ENCODE results near the gene ADNP. TPM values are rescaled to one million over a fixed set of nuclear protein-coding genes. Genes with fewer than 3 reads are reported as not detected.

Gene ADNP
- total and polyA plus RNA-seq, 2 of the 13 experiments (the other 11 are each of a cell fraction or from before 2014, with no cell fraction given) = 21.0 to 21.5 TPM

DNA sequence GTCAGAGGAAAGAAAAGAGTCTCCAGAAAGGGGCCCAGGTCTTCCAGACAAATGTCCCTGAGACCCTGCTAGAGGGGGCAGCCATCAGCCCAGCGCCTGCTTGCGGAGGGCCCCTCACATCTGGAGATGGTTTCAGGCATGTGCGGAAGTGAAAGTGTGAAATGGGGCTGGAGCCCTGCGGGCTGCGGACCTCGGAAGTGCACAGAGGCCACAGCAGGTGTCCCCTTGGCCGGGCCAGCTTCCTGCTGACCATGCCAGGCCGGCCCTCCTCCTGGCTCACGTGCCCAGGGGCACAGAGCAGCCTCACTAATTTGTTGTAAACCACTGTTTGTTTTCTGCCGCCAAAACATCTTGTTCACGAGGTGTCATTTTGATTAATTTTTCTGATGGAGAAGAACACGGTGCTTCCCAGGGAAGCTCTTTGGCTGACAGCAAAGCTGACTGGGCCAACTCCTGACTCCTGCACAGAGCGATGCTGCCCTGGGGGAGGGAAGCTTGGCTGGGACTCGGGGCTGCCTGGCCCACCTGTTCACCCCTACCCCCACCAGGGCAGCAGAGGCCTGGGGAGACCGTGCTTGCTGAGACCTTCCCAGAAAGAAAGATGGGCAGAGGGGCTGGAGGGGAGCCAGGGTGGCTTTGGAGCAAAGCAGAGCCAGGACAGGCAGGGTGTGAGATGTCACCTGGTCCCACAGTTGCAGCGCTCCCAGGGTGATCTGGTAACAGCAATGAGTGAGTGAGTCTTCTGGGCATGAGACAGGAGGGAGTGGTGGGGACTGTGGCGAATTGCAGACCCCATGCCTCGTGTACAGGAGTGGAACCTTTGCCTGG is 82.2 kb downstream of the ADNP start (continued):
- TF ChIP-seq HOXA3 (CRISPR knock-in tag; IDR thresholded peaks at IDR 0.05) (0 out of 2 replicates have a peak, but pooled peaks have one; percentile 31), ZNF598 (CRISPR knock-in tag; IDR thresholded peaks at IDR 0.05; ENCODE audit: borderline replicate concordance) (peak; percentile 34; the same call in 1 of the 2 replicates), RBFOX2 (IDR thresholded peaks at IDR 0.05; ENCODE audit: low read depth, low read length) (no peak), BORCS8-MEF2B (CRISPR knock-in tag; IDR thresholded peaks at IDR 0.05) (peak; percentile 15; the same call in 1 of the 2 replicates), ZNF207 (IDR thresholded peaks at IDR 0.05; ENCODE audit: borderline replicate concordance) (no peak), ZKSCAN8 (CRISPR knock-in tag; IDR thresholded peaks at IDR 0.05; ENCODE audit: borderline replicate concordance) (no peak), NRL (CRISPR knock-in tag; IDR thresholded peaks at IDR 0.05; ENCODE audit: borderline replicate concordance) (no peak), RAD21 (CRISPR knock-in tag; IDR thresholded peaks at IDR 0.05) (no peak), ZNF589 (CRISPR knock-in tag; conservative IDR thresholded peaks at IDR 0.05) (no peak), ZNF792 (CRISPR knock-in tag; IDR thresholded peaks at IDR 0.05) (no peak), HNRNPL (IDR thresholded peaks at IDR 0.05; ENCODE audit: low read depth, low read length) (peak; percentile 83; the same call in 1 of the 2 replicates), ZNF788 (CRISPR knock-in tag; IDR thresholded peaks at IDR 0.05; ENCODE audit: borderline replicate concordance) (no peak), ZNF776 (CRISPR knock-in tag; IDR thresholded peaks at IDR 0.05) (0 out of 2 replicates have a peak, but pooled peaks have one; percentile 48), ZC3H4 (CRISPR knock-in tag; IDR thresholded peaks at IDR 0.05; ENCODE audit: borderline replicate concordance) (no peak), ZNF101 (CRISPR knock-in tag; IDR thresholded peaks at IDR 0.05; ENCODE audit: borderline replicate concordance, low read depth) (no peak), PCBP2 (optimal IDR thresholded peaks at IDR 0.05; ENCODE audit: low read depth, low read length, poor library complexity, severe bottlenecking) (no peak), MYC (CRISPR knock-in tag; IDR thresholded peaks at IDR 0.05; ENCODE audit: borderline replicate concordance) (peak; percentile 33; the same call in 1 of the 2 replicates), SOX13 (IDR thresholded peaks at IDR 0.05) (no peak), SOX13 (CRISPR knock-in tag; conservative IDR thresholded peaks at IDR 0.05 in 1 of 2, IDR thresholded peaks at IDR 0.05 in 1 of 2) (no peak), ZFX (CRISPR knock-in tag; IDR thresholded peaks at IDR 0.05; ENCODE audit: low read depth) (peak; percentile 30; the same call in 1 of the 2 replicates), ZNF839 (CRISPR knock-in tag; IDR thresholded peaks at IDR 0.05; ENCODE audit: borderline replicate concordance) (peak; percentile 50; the same call in 1 of the 2 replicates)
- TF ChIP-seq, protein P1, sequence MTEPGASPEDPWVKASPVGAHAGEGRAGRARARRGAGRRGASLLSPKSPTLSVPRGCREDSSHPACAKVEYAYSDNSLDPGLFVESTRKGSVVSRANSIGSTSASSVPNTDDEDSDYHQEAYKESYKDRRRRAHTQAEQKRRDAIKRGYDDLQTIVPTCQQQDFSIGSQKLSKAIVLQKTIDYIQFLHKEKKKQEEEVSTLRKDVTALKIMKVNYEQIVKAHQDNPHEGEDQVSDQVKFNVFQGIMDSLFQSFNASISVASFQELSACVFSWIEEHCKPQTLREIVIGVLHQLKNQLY (CRISPR knock-in tag; IDR thresholded peaks at IDR 0.05) = no peak
- TF ChIP-seq, protein P2, sequence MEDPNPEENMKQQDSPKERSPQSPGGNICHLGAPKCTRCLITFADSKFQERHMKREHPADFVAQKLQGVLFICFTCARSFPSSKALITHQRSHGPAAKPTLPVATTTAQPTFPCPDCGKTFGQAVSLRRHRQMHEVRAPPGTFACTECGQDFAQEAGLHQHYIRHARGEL (CRISPR knock-in tag; IDR thresholded peaks at IDR 0.05) = 0 out of 2 replicates have a peak, but pooled peaks have one; percentile 42
- TF ChIP-seq, protein P3, sequence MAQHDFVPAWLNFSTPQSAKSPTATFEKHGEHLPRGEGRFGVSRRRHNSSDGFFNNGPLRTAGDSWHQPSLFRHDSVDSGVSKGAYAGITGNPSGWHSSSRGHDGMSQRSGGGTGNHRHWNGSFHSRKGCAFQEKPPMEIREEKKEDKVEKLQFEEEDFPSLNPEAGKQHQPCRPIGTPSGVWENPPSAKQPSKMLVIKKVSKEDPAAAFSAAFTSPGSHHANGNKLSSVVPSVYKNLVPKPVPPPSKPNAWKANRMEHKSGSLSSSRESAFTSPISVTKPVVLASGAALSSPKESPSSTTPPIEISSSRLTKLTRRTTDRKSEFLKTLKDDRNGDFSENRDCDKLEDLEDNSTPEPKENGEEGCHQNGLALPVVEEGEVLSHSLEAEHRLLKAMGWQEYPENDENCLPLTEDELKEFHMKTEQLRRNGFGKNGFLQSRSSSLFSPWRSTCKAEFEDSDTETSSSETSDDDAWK (CRISPR knock-in tag; IDR thresholded peaks at IDR 0.05) = no peak
- TF ChIP-seq, protein P4, sequence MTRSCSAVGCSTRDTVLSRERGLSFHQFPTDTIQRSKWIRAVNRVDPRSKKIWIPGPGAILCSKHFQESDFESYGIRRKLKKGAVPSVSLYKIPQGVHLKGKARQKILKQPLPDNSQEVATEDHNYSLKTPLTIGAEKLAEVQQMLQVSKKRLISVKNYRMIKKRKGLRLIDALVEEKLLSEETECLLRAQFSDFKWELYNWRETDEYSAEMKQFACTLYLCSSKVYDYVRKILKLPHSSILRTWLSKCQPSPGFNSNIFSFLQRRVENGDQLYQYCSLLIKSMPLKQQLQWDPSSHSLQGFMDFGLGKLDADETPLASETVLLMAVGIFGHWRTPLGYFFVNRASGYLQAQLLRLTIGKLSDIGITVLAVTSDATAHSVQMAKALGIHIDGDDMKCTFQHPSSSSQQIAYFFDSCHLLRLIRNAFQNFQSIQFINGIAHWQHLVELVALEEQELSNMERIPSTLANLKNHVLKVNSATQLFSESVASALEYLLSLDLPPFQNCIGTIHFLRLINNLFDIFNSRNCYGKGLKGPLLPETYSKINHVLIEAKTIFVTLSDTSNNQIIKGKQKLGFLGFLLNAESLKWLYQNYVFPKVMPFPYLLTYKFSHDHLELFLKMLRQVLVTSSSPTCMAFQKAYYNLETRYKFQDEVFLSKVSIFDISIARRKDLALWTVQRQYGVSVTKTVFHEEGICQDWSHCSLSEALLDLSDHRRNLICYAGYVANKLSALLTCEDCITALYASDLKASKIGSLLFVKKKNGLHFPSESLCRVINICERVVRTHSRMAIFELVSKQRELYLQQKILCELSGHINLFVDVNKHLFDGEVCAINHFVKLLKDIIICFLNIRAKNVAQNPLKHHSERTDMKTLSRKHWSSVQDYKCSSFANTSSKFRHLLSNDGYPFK (CRISPR knock-in tag; IDR thresholded peaks at IDR 0.05; ENCODE audit: borderline replicate concordance) = 0 out of 2 replicates have a peak, but pooled peaks have one; percentile 25

Data from HepG2 (cell line).